COLO829 (cell line): Measurements from ENCODE around the gene NOL4L.
A peak's percentile ranks its signal among the peaks of the same experiment; 100 is the strongest.

Source experiments
- DNase-seq: peaks from one replicate; pipeline ENCODE4 v3.0.0; 2012; ENCODE audit warnings: low spot score

Gene NOL4L

DNA sequence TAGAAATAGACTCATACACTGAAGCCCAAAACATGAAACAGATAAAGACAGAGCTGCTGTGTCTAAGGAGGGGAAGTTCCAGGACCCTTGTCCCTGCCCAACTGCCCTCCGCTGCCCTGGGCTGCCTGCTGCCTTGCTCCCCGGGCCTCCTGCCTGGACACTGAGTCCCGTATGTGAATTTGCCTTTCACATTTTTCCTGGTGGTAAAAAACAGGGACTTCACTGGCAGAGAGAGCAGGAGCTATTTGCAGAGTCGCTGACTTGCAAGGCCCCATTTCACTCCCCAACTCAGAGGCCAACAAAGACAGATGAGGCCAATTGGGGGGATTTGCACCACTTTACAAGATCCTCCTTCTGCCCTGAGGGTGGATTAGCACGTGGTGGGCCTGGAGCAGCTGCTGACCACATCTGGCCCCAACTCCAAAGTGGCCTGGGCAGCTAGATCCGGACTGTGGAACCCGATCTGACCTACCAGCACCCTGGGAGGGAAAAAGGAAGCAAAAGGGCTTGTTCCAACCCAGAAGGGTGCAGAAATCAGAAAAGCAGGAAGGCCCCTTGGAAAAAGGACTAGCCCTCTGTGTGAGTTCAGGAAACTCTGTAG is 61.4 kb downstream of the NOL4L start:
- no peak for DNase-seq

DNA sequence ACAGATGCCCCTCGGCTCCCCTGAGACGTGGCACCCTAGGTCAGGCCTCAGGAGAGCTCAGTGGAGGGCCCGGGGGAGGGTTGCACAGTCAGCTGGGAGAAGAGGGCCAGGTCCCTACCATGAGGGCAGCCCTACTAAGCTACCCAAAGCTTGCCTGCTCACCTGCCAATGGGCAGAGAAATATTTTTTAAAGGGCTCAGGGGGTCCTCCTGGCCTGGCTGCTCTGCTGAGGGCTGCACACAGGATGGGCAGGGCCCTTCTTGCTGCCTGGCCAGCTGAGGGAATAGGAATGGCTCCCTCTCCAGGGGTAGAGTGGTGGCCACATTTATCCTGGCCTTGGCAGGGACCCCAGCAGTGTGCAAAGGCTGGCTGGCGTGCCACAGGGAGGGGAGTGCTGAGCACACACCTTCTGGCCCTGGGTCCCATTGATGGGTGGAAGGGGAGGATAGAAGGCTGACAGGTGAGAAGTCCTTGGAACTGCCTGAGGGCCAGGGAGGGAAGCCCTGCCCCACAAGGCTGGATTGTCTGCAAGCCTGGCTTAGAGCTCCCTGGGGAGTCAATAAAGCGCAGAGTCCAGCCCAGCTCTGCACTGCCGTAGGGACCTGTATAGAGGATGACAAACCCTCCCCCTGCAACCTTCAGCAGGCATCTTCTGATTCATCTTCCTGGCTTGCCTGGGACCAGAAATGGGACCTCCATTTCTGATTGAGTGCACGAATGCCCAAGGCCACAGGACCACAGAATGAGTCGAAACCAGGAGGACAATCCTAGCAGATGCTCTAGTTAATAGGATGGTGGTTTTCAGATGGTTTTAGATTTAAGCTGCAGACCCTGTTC is 62.1 kb downstream of the NOL4L start:
- DNase-seq = no peak

DNA sequence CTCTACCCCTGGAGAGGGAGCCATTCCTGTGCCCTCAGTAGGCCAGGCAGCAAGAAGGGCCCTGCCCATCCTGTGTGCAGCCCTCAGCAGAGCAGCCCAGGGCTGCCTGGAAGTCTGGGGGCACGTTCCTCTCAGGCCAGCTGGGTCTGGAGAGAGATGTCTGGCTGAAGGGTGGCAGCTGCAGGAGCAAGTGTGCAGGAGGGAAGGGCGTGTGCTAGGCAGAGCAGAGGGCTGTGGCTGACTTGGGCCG is 62.7 kb downstream of the NOL4L start:
- no peak for DNase-seq

DNA sequence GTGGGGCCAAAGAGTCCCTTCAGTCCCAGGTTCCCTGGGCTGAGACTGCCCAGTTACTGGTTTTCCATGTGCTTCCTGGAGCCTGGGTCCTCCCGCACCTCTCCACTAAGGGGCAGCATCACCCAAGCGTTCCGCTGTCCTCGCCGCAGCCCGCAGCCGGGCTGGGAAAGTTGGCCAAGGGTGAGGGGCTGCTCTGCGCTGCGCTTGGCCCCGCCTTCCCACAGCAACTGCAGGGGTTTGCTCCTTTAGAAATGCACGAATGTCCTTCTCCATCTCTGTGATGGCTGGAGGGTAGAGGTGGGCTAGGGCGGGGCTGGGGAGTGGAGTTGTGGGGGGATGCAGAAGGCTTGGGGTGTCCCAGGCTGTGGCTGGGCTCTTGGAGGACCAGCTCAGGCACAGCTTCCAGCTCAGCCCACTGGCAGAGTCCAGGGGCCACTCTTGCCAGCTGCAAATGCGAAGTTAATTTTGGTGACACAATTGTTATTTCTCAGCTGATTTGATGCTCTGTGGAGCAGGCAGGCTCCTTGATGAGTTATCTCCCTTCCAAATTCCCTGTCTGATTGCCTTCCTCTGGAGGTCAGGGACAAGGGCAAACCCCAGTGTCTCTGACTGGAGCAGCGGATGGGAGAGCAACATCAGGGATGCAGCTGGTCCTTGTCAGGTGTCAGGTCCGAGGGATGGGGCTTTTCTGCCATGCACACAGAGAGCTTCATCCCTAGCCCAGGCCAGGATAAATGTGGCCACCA is 63.2 kb downstream of the NOL4L start:
- DNase-seq = peak; percentile 74

DNA sequence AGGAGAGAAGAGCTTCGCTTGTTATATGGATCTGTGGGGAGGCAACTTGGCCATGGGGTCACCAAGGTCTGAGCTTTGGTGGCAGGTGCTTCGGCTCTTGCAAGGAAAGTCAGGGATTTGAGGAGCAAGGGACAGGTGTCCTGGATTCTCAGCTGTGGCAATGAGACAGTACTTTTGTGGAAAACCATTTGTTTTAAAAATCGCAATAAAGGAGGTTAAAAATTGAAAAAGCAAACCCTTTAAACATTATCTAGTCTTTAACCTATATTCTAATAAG is 64.3 kb downstream of the NOL4L start:
- no peak for DNase-seq

DNA sequence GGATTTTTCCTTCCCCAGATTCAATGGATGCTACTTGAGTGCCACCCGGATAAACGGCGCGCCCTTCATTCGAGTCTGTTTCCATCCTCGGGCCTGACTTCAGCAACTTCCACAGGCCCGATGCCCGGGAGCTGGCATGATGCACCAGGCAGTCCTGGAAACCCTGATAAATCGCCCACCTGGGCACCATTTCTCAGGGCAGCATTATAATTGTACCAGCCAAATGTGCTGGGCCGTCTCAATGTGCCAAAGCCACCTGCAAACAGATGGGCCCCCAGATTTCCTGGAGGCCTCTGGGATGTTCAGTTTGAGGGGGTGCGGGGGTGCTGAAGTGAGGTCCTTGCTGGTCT is 65.8 kb downstream of the NOL4L start:
- DNase-seq = no peak

DNA sequence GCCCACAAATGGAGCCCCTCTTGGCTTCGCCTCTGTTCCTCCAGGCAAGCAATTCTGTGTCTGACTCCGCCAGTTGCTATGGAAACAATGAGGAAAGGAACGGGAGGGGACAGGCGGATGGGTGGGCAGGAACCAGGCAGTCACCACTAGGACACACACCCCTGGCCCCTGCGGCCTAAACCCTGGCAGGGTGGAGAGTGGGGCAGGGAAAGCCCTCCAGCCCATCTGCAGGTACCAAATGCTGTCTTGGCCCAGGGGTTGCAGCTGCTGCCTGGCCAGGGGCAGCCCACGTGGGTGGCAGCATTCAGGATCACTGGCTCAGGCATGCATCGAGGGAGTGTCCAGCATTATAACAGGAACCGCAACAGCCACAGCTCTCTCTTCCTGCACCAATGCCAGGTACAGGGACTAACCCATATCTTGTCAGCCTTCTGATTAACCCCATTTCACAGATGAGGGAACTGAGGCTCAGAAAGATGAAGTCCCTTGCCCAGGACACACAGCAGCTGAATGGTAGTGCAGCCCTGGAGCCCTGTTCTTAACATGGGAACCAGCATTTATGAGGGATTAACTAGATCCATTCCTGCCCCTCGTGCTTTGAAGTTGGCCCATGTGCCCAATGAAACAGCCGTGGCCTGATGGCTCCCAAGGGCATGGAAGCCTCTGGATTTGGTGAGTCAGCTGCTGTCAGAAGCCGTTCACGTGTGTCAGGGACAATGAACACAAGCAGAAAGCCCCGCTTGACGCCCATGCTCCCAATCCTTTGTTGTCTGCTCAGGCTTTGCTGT is 66.3 kb downstream of the NOL4L start:
- DNase-seq = no peak

DNA sequence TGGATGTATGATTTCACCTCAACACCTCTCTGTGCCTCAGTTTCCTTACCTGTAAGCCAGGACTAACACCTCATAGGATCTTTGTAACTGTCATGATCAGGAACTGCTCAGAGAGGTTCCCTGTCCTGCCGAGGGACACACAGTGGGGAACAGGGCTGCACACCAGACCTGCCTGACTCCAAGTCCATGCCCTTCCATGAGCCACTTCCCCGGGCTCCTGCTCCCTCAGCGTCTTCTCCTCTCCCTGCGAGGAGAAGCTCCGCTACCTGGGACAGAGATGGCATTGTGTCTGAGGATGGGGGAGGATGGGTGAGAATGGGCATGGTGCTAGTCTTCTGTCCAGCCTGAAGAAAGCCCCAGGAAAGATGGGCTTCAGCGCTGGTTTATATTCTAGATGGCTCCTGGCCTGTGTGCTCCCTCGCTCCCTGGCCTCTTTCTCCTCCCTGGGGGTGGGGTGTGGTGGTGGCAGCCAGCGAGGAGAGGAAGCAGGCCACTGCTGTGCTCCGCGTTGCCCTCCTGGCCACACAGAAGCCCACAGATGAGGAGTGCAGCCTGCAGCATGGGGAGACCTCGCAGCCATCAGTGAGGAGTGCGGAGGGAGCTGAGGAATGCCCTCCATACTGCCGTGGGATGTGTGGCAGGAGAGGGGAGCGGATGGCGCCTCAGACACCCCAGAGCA is 67.1 kb downstream of the NOL4L start:
- DNase-seq = no peak

DNA sequence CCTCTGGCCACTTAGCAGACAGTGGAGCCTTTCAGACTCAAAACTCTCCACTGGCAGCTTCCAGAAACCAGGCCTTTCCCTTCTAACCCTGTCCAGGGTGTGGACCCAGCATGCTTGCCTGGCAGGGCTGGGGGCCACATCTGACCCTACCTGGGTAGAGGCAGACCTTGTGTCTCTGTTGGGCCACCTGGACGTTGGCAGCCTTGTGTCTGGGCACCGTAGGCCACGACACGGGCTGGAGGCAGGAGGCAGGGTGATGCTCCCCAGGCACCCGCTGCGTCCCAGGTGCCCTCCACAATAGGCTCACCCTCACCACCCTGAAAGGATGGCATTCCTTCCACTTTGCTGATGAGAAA is 67.6 kb downstream of the NOL4L start:
- DNase-seq = no peak

DNA sequence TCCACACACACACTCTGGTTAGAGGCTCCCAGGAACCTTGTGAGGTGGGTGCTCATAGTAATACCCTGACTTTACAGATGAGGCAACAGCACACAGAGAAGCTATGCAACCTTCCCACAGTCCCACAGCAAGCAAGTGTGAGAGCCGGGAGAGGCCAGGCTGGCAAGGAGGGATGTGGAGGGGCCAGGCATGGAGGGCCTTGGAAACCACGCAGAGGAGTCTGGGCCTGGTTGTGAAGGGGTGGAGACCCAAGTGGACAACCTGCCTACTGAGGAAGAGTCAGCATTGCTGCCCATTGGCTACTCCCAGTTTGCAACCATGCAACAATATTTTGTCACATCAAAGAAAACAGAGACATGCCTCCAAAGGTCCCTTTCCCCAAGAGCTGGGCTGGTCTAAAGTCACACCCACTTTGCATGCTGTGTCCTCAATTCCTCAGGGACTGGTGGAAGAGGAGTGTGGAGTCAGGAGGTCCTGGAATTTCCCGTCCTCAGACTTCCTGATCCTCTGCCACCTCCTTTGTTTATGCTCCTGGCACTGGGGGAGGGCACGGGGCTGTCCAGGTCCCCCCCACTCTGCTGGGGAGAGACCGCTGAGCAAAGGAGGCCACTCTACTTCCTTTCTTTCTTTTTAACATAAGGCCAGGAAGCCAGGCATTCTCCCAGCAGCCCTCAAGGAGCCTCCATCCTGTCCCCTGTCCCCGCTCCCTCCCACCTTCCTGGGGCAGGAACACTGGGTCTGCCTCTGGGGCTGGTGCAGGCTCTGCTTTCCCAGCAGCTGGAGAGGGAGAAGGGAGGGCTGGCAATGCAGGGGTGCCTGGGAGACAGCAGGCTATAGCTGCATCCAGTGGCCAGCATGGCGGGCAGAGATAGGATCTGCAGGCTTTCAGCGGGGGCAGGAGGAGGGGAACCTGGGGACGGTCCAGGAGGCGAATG is 68.3 kb downstream of the NOL4L start:
- peak; percentile 42 for DNase-seq

DNA sequence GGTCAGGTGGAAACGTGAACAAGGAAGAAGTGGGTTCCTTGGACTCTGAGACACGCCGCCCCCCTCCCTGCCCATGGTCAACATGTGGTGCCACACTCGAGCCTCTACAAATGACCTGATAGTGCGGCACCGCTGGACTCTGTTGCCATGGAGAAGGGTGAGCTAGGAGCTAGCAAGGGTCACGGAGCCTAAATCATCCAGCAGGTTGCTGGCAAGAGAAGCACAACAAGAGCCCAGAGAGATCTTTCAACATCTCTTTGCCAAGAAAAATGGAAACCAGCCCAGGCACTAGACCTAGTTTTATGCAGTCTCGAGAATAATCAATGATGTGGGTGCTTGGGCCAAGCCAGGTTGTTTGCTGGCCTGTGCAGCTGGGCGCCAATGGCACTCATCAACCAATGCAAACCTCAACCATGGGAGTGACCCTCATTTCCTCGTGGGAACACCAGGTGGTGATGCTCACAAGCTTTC is 69.5 kb downstream of the NOL4L start:
- DNase-seq = no peak

DNA sequence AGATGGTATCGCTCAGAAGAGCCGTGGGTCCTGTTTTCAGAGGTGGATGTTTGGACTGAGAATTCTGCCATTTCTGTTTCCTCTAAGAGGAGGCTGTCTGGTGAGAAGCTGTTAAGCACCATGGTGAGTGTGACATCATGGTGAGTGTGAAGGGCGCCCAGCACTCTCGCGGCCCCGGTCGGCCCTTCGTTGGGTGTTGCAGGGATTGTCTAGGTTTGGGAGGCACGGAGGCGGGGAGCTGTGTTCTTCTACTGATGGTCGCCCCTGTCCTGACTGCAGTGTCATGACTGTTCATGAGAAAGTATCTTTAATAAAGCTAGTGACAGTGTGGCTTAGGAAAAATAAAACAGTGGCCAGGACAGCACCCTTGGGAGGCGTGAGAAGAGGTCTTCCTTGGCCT is 70.4 kb downstream of the NOL4L start:
- no peak for DNase-seq

DNA sequence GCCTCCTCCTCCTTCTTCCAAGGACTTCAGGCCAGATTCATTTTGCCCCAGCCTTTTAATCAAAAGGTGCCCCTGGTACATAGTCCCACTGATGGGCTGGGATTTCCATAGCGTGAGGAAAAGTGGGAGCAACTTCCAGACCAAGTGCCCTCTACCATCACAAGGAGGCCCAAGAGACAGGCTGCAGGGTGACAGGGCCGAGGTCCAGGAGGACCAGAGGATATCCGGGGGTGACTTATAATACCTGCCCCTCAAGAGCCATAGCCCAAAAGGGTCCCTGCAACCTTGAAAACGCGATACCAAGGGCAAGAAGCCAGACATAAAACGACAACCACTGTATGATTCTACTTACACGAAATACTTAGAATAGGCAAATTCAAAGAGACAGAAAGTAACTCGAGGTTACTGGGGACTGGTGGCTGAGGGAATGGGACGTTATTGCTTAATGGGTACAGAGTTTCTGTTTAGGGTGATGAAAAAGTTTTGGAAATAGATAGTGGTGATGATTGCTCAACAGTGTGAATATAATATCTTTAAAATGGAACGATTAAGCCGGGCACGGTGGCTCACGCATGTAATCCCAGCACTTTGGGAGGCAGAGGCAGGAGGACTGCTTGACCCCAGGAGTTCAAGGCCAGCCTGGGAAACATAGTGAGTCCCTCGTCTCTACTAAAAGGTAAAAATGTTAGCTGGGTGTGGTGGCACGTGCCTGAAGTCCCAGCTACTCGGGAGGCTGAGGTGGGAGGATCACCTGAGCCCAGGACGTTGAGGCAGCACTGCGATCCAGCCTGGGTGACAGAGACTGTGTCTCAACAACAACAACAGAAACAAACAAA is 71.9 kb downstream of the NOL4L start:
- no peak for DNase-seq

DNA sequence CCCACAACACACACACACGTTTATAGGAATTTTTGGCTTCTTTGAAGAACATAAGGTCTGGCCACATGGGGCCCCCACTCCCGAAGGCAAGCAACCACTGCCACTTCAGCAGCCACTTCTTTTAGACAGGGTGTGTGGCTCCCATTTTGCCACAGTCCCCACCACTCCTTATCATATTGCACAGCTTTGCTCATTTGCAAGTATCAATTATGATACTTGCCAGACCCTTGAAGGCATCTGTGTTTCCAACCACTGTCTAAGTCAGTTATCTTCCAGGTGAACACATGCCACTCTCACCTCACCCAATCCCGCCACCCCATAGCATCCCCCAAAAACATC is 73.1 kb downstream of the NOL4L start:
- DNase-seq = no peak

DNA sequence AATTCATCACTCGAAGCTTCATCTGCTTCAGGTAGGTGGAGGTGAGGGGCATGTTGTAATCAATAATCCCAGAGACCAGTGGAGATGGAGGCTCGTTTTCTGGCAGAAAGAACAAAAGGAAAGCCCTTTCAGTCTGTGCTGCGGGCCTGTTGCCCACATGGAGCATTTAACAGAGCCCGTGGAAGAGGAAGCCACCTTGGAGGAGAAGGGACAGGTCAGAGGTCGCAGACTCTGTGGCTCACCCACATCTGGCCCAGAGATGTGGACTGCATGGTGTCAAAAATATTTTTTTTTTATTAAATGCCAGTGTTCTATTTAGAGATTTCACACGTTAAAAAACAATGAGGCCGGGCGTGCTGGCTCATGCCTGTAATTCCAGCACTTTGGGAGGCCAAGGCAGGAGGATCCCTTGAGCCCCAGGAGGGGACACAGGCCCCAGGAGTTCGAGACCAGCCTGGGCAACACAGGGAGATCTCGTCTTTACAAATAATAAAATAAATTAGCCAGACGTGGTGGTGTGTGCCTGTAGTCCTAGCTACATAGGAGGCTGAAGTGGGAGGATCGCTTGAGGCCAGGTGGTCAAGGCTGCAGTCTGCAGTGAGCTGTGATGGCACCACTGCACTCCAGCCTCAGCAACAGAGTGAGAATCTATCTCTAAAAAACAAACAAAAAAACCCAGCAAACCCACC is 73.6 kb downstream of the NOL4L start:
- no peak for DNase-seq

DNA sequence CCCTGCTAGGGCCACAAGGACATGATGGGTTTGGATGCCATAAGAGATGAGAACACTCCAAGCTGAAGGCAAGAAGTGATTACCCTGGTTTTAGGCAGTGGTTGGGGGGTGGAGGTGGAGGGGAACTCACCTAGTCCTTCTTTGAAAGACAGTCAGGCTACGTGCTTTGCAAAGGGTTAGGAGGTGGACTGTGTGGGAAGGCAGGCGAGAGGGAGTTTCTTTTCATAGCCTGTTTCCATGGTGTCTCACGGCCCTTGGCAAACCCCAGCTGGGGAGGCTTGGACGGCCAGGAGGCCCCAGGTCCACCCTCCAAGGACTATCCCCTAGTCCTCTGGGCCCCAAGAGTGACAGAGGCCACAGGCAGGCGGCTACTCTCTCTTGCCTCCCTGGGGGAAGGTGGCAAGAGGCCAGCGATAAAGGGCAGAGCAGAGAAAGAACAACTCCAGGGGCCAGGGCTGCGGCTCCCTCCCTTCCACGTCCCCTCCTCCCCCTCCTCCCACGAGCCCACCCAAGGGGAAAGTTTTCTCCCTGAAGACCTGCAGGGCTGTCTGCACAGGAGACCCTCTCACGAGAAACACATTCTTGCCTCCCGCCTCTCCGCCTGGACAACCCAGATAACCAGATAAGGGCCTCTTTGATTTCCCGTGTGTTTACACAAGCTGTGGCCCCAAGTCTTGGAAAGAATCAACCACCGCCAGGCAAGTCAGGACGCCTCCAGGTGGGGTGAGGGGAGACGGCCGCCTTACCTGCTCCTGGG is 74.4 kb downstream of the NOL4L start:
- no peak for DNase-seq

DNA sequence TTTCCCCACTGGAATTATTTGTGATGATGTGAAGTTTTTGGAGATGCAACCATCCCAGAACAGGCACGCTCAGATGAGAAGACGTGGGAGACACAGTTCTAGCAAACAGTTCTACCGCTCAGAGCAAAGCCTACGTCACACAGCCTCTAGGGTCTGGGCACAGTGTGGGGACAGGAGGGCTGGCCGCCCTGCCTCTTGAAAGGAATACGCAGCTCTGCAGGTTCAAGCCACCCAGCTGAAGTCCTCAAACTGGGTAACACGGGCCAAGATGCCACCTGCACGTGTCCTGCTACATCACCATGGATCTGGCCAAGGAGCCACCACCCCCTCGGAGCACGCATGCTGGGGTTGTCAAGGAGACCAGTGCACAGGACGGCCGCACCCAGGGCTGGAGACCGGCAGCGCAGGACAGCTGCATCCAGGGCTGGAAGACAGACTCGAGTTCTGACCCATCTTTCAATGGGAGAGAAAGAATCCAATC is 75.0 kb downstream of the NOL4L start:
- no peak for DNase-seq

DNA sequence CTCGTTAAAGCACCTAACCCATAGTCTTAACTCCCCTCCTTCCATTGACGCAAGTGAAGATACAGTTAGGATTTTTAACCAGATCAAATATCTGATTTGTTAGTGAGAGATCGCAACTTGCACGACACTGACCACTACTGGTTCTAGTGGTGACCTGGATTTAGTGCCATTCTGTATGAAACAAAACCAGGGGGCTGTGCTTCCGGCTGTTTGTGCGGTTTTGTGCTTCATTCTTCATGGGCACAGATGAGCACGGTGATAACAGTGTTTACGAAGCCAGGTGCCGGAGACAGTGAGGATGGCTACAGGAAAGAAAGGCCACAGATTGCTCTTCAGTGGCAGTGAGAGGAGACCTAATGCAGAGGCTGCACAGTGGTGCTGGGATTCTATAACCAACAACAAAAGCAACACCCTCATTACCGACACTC is 75.5 kb downstream of the NOL4L start:
- DNase-seq = no peak

DNA sequence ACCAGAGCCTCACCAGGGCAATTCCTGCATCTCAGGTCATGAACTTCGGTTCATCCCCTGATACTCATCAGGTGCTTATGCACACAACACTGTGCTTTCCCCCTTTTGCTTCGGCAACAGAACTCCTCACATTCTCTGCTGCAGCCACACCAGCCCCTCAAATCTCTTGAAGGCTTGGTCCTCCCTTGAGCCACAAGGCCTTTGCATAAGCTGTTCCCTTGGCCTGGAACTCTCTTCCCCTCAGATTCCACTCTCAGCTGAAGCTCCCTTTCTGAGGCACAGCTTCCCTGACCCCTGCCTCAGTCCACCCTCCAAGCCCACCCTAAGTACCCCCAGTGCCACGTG is 76.4 kb downstream of the NOL4L start:
- DNase-seq = no peak
